CD14-positive monocyte (primary cell): ENCODE measurements around the gene KYAT1. TPM values are rescaled to one million over a fixed set of nuclear protein-coding genes. Genes with fewer than 3 reads are reported as not detected.

Source experiments
- DNase-seq, 3 donors: peaks; one replicate each; pipeline ENCODE4 v3.0.0-alpha.2; 2011 to 2022
- H2AFZ ChIP-seq: 2 replicates; pipeline ENCODE4 v1.6.0; 2012; ENCODE audit warnings: mild to moderate bottlenecking, low read depth, low read length, inconsistent platforms; ENCODE audit not compliant: insufficient read depth, poor library complexity, severe bottlenecking
- H3K27ac ChIP-seq, 2 donors: 1 replicate in 1 of 2; 2 replicates in 1 of 2; pipeline ENCODE4 v1.5.1; 2012 to 2013; ENCODE audit warnings: low read length in 2 of 2, control low read depth in 1 of 2, inconsistent platforms in 1 of 2, low read depth in 1 of 2, mild to moderate bottlenecking in 1 of 2
- H3K27me3 ChIP-seq, 2 donors: one replicate each; pipeline versions ENCODE4 v1.6.0 to v1.6.1; 2011 to 2013; ENCODE audit warnings: low read length in 2 of 2; ENCODE audit not compliant: control insufficient read depth in 2 of 2, insufficient read depth in 2 of 2
- H3K36me3 ChIP-seq, 2 donors: replicated peaks in 1 of 2; 1 replicate in 1 of 2; 2 replicates in 1 of 2; pipeline versions ENCODE4 v1.5.1 to v1.6.1; 2012 to 2013; ENCODE audit warnings: low read length in 2 of 2, control low read depth in 1 of 2, inconsistent platforms in 1 of 2, mild to moderate bottlenecking in 1 of 2; ENCODE audit not compliant: insufficient read depth in 2 of 2, control insufficient read depth in 1 of 2
- H3K4me1 ChIP-seq, 2 donors: 1 replicate in 1 of 2; 2 replicates in 1 of 2; pipeline versions ENCODE4 v1.5.1 to v1.6.1; 2012 to 2013; ENCODE audit warnings: low read length in 2 of 2, control low read depth in 1 of 2, inconsistent platforms in 1 of 2, mild to moderate bottlenecking in 1 of 2, moderate library complexity in 1 of 2; ENCODE audit not compliant: insufficient read depth in 2 of 2, control insufficient read depth in 1 of 2
- H3K4me2 ChIP-seq: replicated peaks from 2 replicates; pipeline ENCODE3; 2012; ENCODE audit warnings: low read length, moderate library complexity, mild to moderate bottlenecking; ENCODE audit not compliant: poor library complexity, severe bottlenecking; ENCODE audit errors: extremely low read depth
- H3K4me3 ChIP-seq, 3 experiments: fragments of 200-600 bp in 1 of 3; sonication (generic) in 1 of 3; replicated peaks in 1 of 3; 1 replicate in 2 of 3; 2 replicates in 1 of 3; pipeline ENCODE4 v1.5.1; 2011 to 2013; ENCODE audit warnings: low read length in 3 of 3, mild to moderate bottlenecking in 3 of 3, control low read depth in 2 of 3, low read depth in 2 of 3, inconsistent platforms in 1 of 3, moderate library complexity in 1 of 3
- H3K79me2 ChIP-seq: 2 replicates; pipeline ENCODE4 v1.6.0; 2012; ENCODE audit warnings: mild to moderate bottlenecking, control low read depth, inconsistent platforms, low read length, moderate library complexity; ENCODE audit not compliant: insufficient read depth
- H3K9ac ChIP-seq: 2 replicates; pipeline ENCODE4 v1.6.0; 2017; ENCODE audit warnings: low read length, mild to moderate bottlenecking; ENCODE audit not compliant: insufficient read depth, poor library complexity, severe bottlenecking
- H3K9me3 ChIP-seq, 2 donors: replicated peaks in 1 of 2; 1 replicate in 1 of 2; 2 replicates in 1 of 2; pipeline versions ENCODE4 v1.5.1 to v1.6.1; 2012 to 2013; ENCODE audit warnings: low read length in 2 of 2, control low read depth in 1 of 2; ENCODE audit not compliant: control insufficient read depth in 1 of 2, insufficient read depth in 1 of 2
- H4K20me1 ChIP-seq: 2 replicates; pipeline ENCODE4 v1.6.0; 2012; ENCODE audit warnings: mild to moderate bottlenecking, low read length, control low read depth, moderate library complexity; ENCODE audit not compliant: insufficient read depth
- H3K27ac Mint-ChIP-seq, 7 donors: one replicate each; pipeline ENCODE4 v1.8.0; 2020; ENCODE audit warnings: mild to moderate bottlenecking in 7 of 7, mixed read lengths in 7 of 7, moderate library complexity in 6 of 7, inconsistent platforms in 2 of 7
- H3K27me3 Mint-ChIP-seq, 3 donors: one replicate each; pipeline ENCODE4 v1.8.0; 2021 to 2022; ENCODE audit warnings: low read depth in 3 of 3, mild to moderate bottlenecking in 3 of 3, mixed read lengths in 3 of 3, moderate library complexity in 3 of 3, inconsistent platforms in 1 of 3
- H3K36me3 Mint-ChIP-seq, 2 donors: one replicate each; pipeline ENCODE4 v1.8.0; 2020; ENCODE audit warnings: mixed read lengths in 2 of 2, inconsistent platforms in 1 of 2, mild to moderate bottlenecking in 1 of 2
- H3K4me1 Mint-ChIP-seq: one replicate; pipeline ENCODE4 v1.8.0; 2020; ENCODE audit warnings: mild to moderate bottlenecking, mixed read lengths
- H3K4me3 Mint-ChIP-seq, 2 donors: one replicate each; pipeline ENCODE4 v1.8.0; 2020; ENCODE audit warnings: mild to moderate bottlenecking in 2 of 2, mixed read lengths in 2 of 2, moderate library complexity in 1 of 2
- H3K9me3 Mint-ChIP-seq, 7 donors: one replicate each; pipeline ENCODE4 v1.8.0; 2020 to 2022; ENCODE audit warnings: mixed read lengths in 7 of 7, mild to moderate bottlenecking in 6 of 7, moderate library complexity in 6 of 7, inconsistent platforms in 2 of 7
- CTCF ChIP-seq: fragments of 200-600 bp; IDR thresholded peaks from one replicate; pipeline ENCODE4 v1.8.0; 2022; ENCODE audit warnings: antibody characterized with exemption, mild to moderate bottlenecking
- WGBS: methylation state at CpG from one replicate; pipeline ENCODE4 v1.1.5; 2013; ENCODE audit warnings: missing lambda C conversion rate; ENCODE audit not compliant: insufficient coverage; 5-methylcytosine and 5-hydroxymethylcytosine counted together
- intact Hi-C, 2 donors: fragments of 100-400 bp; cut with micrococcal nuclease; formaldehyde crosslinking; loops; one replicate each; pipeline versions ENCODE4 v1.15.0 to v1.15.1; 2023
- polyA plus RNA-seq, 3 donors: library from polyadenylated mRNA; depleted of rRNA in 1 of 3; unstranded in 2 of 3; stranded (reverse) in 1 of 3; fragments of 300-500 nt in 2 of 3; fragments of >200 nt in 1 of 3; fragmentation: Illumina TruSeq in 2 of 3; gene quantifications; 1 replicate in 2 of 3; 2 replicates in 1 of 3; pipeline ENCODE4 v1.2.3, GENCODE V29; 2012 to 2021

Gene KYAT1
- polyA plus RNA-seq, 3 donors, result 2.4 to 4.5 (median 3.6) TPM

GRCh38 chr9:128891321-128892220 lies 9.8 kb upstream of the KYAT1 start:
- Histone ChIP-seq H2AFZ (no peak overlapping the region), H3K27ac (no peak overlapping the region), H3K36me3 (peaks cover 38 to 80% of the 10 kb centered on the region in 2 donors), H4K20me1 (peaks cover 9% of the 10 kb centered on the region), H3K4me1 (no peaks in the 10 kb centered on the region), H3K79me2 (peaks cover 13% of the 10 kb centered on the region), H3K4me3 (no peak overlapping the region), H3K9me3 (no peaks in the 10 kb centered on the region), H3K9ac (no peak overlapping the region), H3K27me3 (no peaks in the 10 kb centered on the region), H3K4me2 (no peak overlapping the region)
- no peaks in the 10 kb centered on the region for H3K4me1 Mint-ChIP-seq
- H3K4me3 Mint-ChIP-seq, result no peak overlapping the region
- H3K27me3 Mint-ChIP-seq, result peaks cover 0 to 2% (median 0%) of the 10 kb centered on the region in 3 donors
- DNase-seq, result no peak
- TF ChIP-seq CTCF, result no peak
- H3K9me3 Mint-ChIP-seq, result peaks cover 0 to 3% (median 0%) of the 10 kb centered on the region in 7 donors
- 98% methylated on average over 14 of the region's 15 CpGs for WGBS
- peak overlapping the region in 1 of 7 donors; percentile 13 for H3K27ac Mint-ChIP-seq
- intact Hi-C loops, result no loop called here
- peaks cover 44 to 80% of the 10 kb centered on the region in 2 donors for H3K36me3 Mint-ChIP-seq

GRCh38 chr9:128887914-128888350 lies 6.2 kb upstream of the KYAT1 start:
- peaks cover 43% of the 10 kb centered on the region for H3K79me2 ChIP-seq
- no peak overlapping the region for H3K4me2 ChIP-seq
- H3K27ac ChIP-seq, result no peak overlapping the region
- intact Hi-C loops, result loop anchor here in 1 of 2 donors (10.0 kb wide), 1 partner anchor 57 kb away; the partner anchor contains the start of genes DOLK and NUP188
- WGBS, result 69% methylated on average over 5 of the region's 9 CpGs
- H3K4me3 ChIP-seq, result no peak overlapping the region
- H4K20me1 ChIP-seq, result peaks cover 25% of the 10 kb centered on the region
- Mint-ChIP-seq H3K9me3 (peaks cover 0 to 3% (median 0%) of the 10 kb centered on the region in 7 donors), H3K4me3 (no peak overlapping the region), H3K27me3 (peaks cover 0 to 2% (median 1%) of the 10 kb centered on the region in 3 donors), H3K4me1 (peaks cover 14% of the 10 kb centered on the region), H3K36me3 (peaks cover 44 to 69% of the 10 kb centered on the region in 2 donors), H3K27ac (peak overlapping the region in 1 of 7 donors; percentile 25)
- no peaks in the 10 kb centered on the region for H3K27me3 ChIP-seq
- no peak for TF ChIP-seq CTCF
- no peaks in the 10 kb centered on the region for H3K9me3 ChIP-seq
- DNase-seq, result no peak
- no peak overlapping the region for H3K9ac ChIP-seq
- peaks cover 6 to 7% of the 10 kb centered on the region in 2 donors for H3K4me1 ChIP-seq
- H3K36me3 ChIP-seq, result peaks cover 40 to 68% of the 10 kb centered on the region in 2 donors
- no peak overlapping the region for H2AFZ ChIP-seq
